GM20000 (cell line): Measurements from ENCODE around the gene ABCC8.

Source experiments
- DNase-seq: peaks from one replicate; pipeline ENCODE4 v3.0.0; 2012; ENCODE audit warnings: low spot score
- CTCF ChIP-seq: IDR thresholded peaks from 2 replicates; pipeline ENCODE4 v1.5.1; 2012; ENCODE audit warnings: mild to moderate bottlenecking, control low read depth; ENCODE audit errors: extremely low read depth, missing control alignments

ABCC8 gene

GRCh38 chr11:17369684-17370243, 106.9 kb downstream of the ABCC8 start:
- no peak for TF ChIP-seq CTCF

GRCh38 chr11:17369094-17369493, 107.6 kb downstream of the ABCC8 start:
- DNase-seq, result no peak
- no peak for TF ChIP-seq CTCF

More at GRCh38 chr11:17369684-17370243, 106.9 kb downstream of the ABCC8 start:
- DNase-seq, result no peak

- no peak for DNase-seq
- TF ChIP-seq CTCF, result no peak
Observed at GRCh38 chr11:17368551-17368950, 108.1 kb downstream of the ABCC8 start.

- no peak for DNase-seq
- no peak for TF ChIP-seq CTCF
Observed at GRCh38 chr11:17366495-17366894, 110.2 kb downstream of the ABCC8 start.

- peak; percentile 83 for DNase-seq
- peak; percentile 31 for TF ChIP-seq CTCF
Observed at GRCh38 chr11:17354601-17354991, 122.0 kb downstream of the ABCC8 start.

GRCh38 chr11:17353821-17354600, 122.6 kb downstream of the ABCC8 start:
- no peak for TF ChIP-seq CTCF
- no peak for DNase-seq

- no peak for TF ChIP-seq CTCF
- peak; percentile 68 for DNase-seq
Observed at GRCh38 chr11:17352950-17353820, 123.5 kb downstream of the ABCC8 start.
